Body of pancreas (tissue), 4 donors: ENCODE results near the gene USP7. TPM values are rescaled to one million over a fixed set of nuclear protein-coding genes. Genes with fewer than 3 reads are reported as not detected.
"Not testable (repeated sequence)": the region's sequence is repeated elsewhere in the genome, so short reads cannot be mapped to it uniquely, and the experiment has no call there.

Experiments used
- ATAC-seq: fragments of 150-250 bp; one replicate; pipeline ENCODE4 v1.9.1; 2016
- DNase-seq, 4 donors: peaks; one replicate each; pipeline ENCODE4 v3.0.0-alpha.2; 2019
- H3K27ac ChIP-seq, 4 donors: fragments of 200-600 bp; sonication (generic); 1 replicate in 3 of 4; 2 replicates in 1 of 4; pipeline versions ENCODE4 v1.5.1 to v1.6.1; 2016 to 2019; ENCODE audit warnings: mild to moderate bottlenecking in 1 of 4, mixed read lengths in 1 of 4, moderate library complexity in 1 of 4
- H3K27me3 ChIP-seq, 2 donors: fragments of 200-600 bp; sonication (generic); one replicate each; pipeline ENCODE4 v1.6.0; 2016; ENCODE audit warnings: mild to moderate bottlenecking in 1 of 2
- H3K36me3 ChIP-seq, 2 donors: fragments of 200-600 bp; sonication (generic); replicated peaks in 1 of 2; 2 replicates each; pipeline ENCODE4 v1.5.1; 2016; ENCODE audit warnings: low read depth in 2 of 2; ENCODE audit not compliant: insufficient read depth in 1 of 2
- H3K4me1 ChIP-seq: fragments of 200-600 bp; sonication (generic); one replicate; pipeline ENCODE4 v1.6.0; 2016
- H3K4me3 ChIP-seq, 2 donors: fragments of 200-600 bp; sonication (generic); 1 replicate in 1 of 2; 2 replicates in 1 of 2; pipeline ENCODE4 v1.5.1; 2016 to 2019
- H3K9me3 ChIP-seq, 3 donors: fragments of 200-600 bp; sonication (generic); 1 replicate in 2 of 3; 2 replicates in 1 of 3; pipeline ENCODE4 v1.5.1; 2016
- POLR2A ChIP-seq, 3 donors: fragments of 450-650 bp; IDR thresholded peaks; one replicate each; pipeline ENCODE4 v1.6.1; 2016; ENCODE audit warnings: antibody characterized with exemption in 3 of 3, mild to moderate bottlenecking in 2 of 3
- WGBS, 2 donors: methylation state at CpG; one replicate each; pipeline ENCODE4 v1.1.5; 2017; 5-methylcytosine and 5-hydroxymethylcytosine counted together
- intact Hi-C: fragments of 100-400 bp; cut with DNase I; formaldehyde crosslinking; loops from one replicate; pipeline ENCODE4 v1.15.1; 2023
- total RNA-seq, 2 donors: library from RNA; depleted of rRNA; stranded (reverse); fragments of >200 nt; gene quantifications; one replicate each; pipeline ENCODE4 v1.1.0, GENCODE V29; 2016
- TF ChIP-seq, protein P1 (sequence below), 7 experiments: fragments of 450-650 bp in 4 of 7; fragments of 200-600 bp in 3 of 7; sonication (generic) in 3 of 7; IDR thresholded peaks; one replicate each; pipeline ENCODE4 v1.5.1; 2016 to 2019; ENCODE audit warnings: antibody characterized with exemption in 7 of 7

USP7 gene
- total RNA-seq, 2 donors from 2014 or later: 36.1 to 38.2 TPM

DNA sequence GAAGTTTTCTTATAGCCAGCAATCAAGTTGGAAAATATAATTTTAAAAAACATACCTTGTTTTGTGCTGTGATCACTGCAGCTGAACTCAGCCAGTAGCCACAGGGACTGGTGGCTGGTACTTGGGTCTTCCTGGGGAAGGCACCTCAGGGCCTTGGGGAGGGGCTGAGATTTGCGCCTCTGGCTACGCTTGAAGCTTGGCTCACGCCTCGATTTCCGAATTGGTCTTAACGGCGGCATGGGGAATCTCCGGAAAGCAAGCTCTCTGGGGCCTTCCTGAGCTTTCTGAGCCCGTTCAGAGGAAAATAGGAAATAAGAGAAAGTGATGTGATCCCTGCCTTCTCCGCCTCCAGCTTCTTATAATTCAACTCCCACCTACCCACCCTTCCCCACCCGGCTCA, 11.3 kb upstream of the USP7 start:
- Histone ChIP-seq H3K36me3 (no peaks in the 10 kb centered on the region), H3K27me3 (no peaks in the 10 kb centered on the region), H3K27ac (no peak overlapping the region), H3K4me3 (no peak overlapping the region), H3K4me1 (no peaks in the 10 kb centered on the region), H3K9me3 (no peaks in the 10 kb centered on the region)
- ATAC-seq: no peak
- no peak for DNase-seq
- WGBS, 2 donors: 73 to 85% methylated on average over 8 to 11 of the region's 11 CpGs
- TF ChIP-seq, protein P1, sequence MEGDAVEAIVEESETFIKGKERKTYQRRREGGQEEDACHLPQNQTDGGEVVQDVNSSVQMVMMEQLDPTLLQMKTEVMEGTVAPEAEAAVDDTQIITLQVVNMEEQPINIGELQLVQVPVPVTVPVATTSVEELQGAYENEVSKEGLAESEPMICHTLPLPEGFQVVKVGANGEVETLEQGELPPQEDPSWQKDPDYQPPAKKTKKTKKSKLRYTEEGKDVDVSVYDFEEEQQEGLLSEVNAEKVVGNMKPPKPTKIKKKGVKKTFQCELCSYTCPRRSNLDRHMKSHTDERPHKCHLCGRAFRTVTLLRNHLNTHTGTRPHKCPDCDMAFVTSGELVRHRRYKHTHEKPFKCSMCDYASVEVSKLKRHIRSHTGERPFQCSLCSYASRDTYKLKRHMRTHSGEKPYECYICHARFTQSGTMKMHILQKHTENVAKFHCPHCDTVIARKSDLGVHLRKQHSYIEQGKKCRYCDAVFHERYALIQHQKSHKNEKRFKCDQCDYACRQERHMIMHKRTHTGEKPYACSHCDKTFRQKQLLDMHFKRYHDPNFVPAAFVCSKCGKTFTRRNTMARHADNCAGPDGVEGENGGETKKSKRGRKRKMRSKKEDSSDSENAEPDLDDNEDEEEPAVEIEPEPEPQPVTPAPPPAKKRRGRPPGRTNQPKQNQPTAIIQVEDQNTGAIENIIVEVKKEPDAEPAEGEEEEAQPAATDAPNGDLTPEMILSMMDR (IDR thresholded peaks at IDR 0.05): no peak
- intact Hi-C loops: no loop called here

DNA sequence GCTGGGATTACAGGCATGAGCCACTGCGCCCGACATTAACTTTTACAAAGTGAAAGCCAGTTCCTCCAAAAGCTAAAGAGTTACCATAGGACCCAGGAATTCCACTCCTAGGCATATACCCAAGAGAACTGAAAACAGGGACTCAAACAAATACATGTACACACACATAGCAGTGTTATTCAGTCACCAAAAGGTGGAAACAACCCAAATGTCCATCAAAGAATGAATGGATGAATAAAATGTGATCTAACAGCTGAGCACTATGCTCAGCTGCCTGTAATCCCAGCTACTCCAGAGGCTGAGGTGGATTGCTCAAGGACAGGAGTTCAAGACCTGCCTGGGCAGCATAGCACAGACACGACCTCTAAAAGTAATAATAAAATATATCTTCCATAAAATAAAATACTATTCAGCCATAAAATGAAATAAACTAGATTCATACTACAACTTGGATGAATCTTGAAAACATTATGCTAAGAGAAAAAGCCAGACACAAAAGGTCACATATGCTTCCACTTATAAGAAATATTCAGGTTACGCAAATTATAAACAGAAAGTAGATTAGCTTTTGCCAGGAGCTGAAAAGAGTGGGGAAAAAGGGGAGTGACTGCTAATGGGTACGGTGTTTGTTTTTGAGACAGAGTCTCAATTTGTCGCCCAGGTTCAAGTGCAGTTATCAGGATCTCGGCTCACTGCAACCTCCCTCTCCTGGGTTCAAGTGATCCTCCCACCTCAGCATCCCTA, 9.3 kb upstream of the USP7 start:
- TF ChIP-seq, protein P1 (IDR thresholded peaks at IDR 0.05): no peak
- no peak for TF ChIP-seq POLR2A (IDR thresholded peaks at IDR 0.05)
- ATAC-seq: no peak
- H3K9me3 ChIP-seq: no peaks in the 10 kb centered on the region
- no peaks in the 10 kb centered on the region for H3K36me3 ChIP-seq
- no peak for DNase-seq
- no peak overlapping the region for H3K4me3 ChIP-seq
- intact Hi-C loops: no loop called here
- H3K27me3 ChIP-seq: no peaks in the 10 kb centered on the region
- H3K27ac ChIP-seq: no peak overlapping the region
- H3K4me1 ChIP-seq: no peaks in the 10 kb centered on the region
- WGBS, 2 donors: 77 to 79% methylated on average over 7 of the region's 7 CpGs

DNA sequence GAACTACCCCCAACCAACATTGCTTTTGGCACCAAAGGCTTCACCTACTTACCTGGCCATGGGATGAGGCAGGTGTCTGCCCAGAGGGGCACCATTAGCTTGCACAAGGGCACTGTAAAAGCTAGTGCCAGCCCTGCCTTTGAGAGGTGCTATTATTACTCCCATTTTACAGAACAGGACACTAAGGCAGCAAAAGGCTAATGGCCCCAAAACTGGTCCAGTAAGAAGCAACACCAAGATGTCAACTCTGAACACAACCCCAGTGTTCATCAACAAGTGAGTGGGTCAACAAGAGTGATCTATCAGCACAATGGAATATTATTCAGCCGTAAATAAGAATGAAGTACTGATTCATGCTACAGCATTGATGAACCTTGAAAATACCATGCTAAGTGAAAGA, 7.7 kb upstream of the USP7 start:
- no peaks in the 10 kb centered on the region for H3K36me3 ChIP-seq
- H3K9me3 ChIP-seq: no peaks in the 10 kb centered on the region
- no peak for ATAC-seq
- no peaks in the 10 kb centered on the region for H3K27me3 ChIP-seq
- no peak for TF ChIP-seq POLR2A (IDR thresholded peaks at IDR 0.05)
- TF ChIP-seq, protein P1 (IDR thresholded peaks at IDR 0.05): no peak
- no peak overlapping the region for H3K27ac ChIP-seq
- WGBS, 2 donors: 93 to 95% methylated on average over 1 of the region's 1 CpG
- no peak for DNase-seq
- H3K4me1 ChIP-seq: no peaks in the 10 kb centered on the region
- intact Hi-C loops: no loop called here
- H3K4me3 ChIP-seq: no peak overlapping the region

DNA sequence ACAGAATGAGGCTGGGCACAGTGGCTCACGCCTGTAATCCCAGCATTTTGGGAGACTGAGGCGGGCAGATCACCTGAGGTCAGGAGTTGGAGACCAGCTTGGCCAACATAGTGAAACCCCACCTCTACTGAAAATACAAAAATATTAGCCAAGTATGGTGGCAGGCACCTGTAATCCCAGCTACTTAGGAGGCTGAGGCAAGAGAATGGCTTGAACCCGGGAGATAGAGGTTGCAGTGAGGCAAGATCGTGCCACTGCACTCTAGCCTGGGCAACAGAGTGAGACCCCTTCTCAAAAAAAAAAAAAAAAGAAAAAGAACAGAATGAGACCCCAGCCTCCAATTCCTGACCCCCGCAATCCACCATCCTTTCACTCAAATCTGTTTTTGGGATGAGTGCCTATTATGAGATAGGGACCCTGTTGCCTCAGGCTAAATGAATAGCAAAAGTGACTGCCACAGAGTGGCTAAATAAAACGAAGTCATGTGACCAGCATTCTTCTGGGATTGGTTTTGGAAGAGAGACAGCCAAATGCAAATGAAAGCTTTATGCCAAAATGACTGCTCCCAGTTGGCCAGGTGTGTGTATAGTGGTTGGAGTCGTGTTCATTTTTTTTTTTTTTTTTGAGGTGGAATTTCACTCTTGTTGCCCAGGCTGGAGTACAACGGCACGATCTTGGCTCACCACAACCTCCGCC, 5.6 kb upstream of the USP7 start:
- ATAC-seq, H3K4me3 ChIP-seq, H3K27ac ChIP-seq, H3K36me3 ChIP-seq, H3K27me3 ChIP-seq, H3K4me1 ChIP-seq, intact Hi-C loops, H3K9me3 ChIP-seq, DNase-seq: not testable (repeated sequence)
- WGBS, 2 donors: 70 to 77% methylated on average over 10 of the region's 10 CpGs

DNA sequence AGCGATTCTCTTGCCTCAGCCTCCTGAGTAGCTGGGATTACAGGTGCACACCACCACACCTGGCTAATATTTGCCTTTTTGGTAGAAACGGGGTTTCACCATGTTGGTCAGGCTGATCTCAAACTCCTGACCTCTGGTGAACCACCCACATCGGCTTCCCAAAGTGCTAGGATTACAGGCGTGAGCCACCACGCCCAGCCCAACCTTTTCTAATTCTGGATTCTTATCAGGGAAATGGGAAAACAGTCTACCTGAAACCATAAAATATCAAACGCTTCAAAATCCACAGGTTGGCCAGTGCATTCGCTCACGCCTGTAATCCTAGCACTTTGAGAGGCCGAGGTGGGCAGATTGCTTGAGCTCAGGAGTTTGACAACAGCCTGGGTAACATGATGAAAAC, 4.3 kb upstream of the USP7 start:
- intact Hi-C loops, DNase-seq, ATAC-seq, H3K4me1 ChIP-seq, H3K4me3 ChIP-seq, H3K27me3 ChIP-seq, H3K9me3 ChIP-seq, H3K36me3 ChIP-seq, H3K27ac ChIP-seq: not testable (repeated sequence)
- WGBS, 2 donors: 89 to 96% methylated on average over 8 to 9 of the region's 9 CpGs
